Smooth muscle cell of the brain vasculature (primary cell): ENCODE measurements around the gene IFNGR2.
"Not testable (repeated sequence)": the region's sequence is repeated elsewhere in the genome, so short reads cannot be mapped to it uniquely, and the experiment has no call there.

ENCODE experiments used
- DNase-seq: peaks from one replicate; pipeline ENCODE4 v3.0.0-alpha.2; 2012; ENCODE audit warnings: low read depth, low spot score

Gene IFNGR2

GRCh38 chr21:33377221-33377920 lies 25.8 kb upstream of the IFNGR2 start:
- DNase-seq: no peak

GRCh38 chr21:33378081-33378480 lies 25.1 kb upstream of the IFNGR2 start:
- DNase-seq: no peak

- not testable (repeated sequence) for DNase-seq
Observed at GRCh38 chr21:33379934-33380333, 23.3 kb upstream of the IFNGR2 start.

- no peak for DNase-seq
Observed at GRCh38 chr21:33380483-33380998, 22.7 kb upstream of the IFNGR2 start.

- DNase-seq: not testable (repeated sequence)
Observed at GRCh38 chr21:33381381-33381780, 21.8 kb upstream of the IFNGR2 start.

- no peak for DNase-seq
Observed at GRCh38 chr21:33383056-33383888, 19.9 kb upstream of the IFNGR2 start.

- no peak for DNase-seq
Observed at GRCh38 chr21:33384841-33385331, 18.3 kb upstream of the IFNGR2 start.

- DNase-seq: no peak
Observed at GRCh38 chr21:33386222-33386784, 16.9 kb upstream of the IFNGR2 start.

- DNase-seq: no peak
Observed at GRCh38 chr21:33387294-33387693, 15.9 kb upstream of the IFNGR2 start.

GRCh38 chr21:33388188-33388587 lies 15.0 kb upstream of the IFNGR2 start:
- no peak for DNase-seq

- no peak for DNase-seq
Observed at GRCh38 chr21:33390479-33390878, 12.7 kb upstream of the IFNGR2 start.

- DNase-seq: no peak
Observed at GRCh38 chr21:33391656-33392055, 11.6 kb upstream of the IFNGR2 start.

- no peak for DNase-seq
Observed at GRCh38 chr21:33392284-33392985, 10.8 kb upstream of the IFNGR2 start.

GRCh38 chr21:33393348-33393747 lies 9.9 kb upstream of the IFNGR2 start:
- no peak for DNase-seq

GRCh38 chr21:33394260-33394659 lies 9.0 kb upstream of the IFNGR2 start:
- no peak for DNase-seq

- DNase-seq: no peak
Observed at GRCh38 chr21:33395891-33396331, 7.3 kb upstream of the IFNGR2 start.

- DNase-seq: no peak
Observed at GRCh38 chr21:33396436-33396835, 6.8 kb upstream of the IFNGR2 start.

- DNase-seq: no peak
Observed at GRCh38 chr21:33396951-33397350, 6.3 kb upstream of the IFNGR2 start.

GRCh38 chr21:33397717-33398116 lies 5.5 kb upstream of the IFNGR2 start:
- DNase-seq: no peak

GRCh38 chr21:33398361-33398760 lies 4.9 kb upstream of the IFNGR2 start:
- no peak for DNase-seq

GRCh38 chr21:33401630-33401992 lies 1.6 kb upstream of the IFNGR2 start:
- DNase-seq: no peak
